Uterus (tissue), 2 donors: ENCODE measurements around the gene ADAMTS12.

Experiments
- POLR2A ChIP-seq, 2 donors: fragments of 450-650 bp; IDR thresholded peaks; one replicate each; pipeline ENCODE4 v1.6.1; 2016; ENCODE audit warnings: antibody characterized with exemption in 2 of 2, mild to moderate bottlenecking in 1 of 2, moderate library complexity in 1 of 2
- TF ChIP-seq, protein P1 (sequence below), 4 experiments: fragments of 200-600 bp in 2 of 4; fragments of 450-650 bp in 2 of 4; sonication (generic) in 2 of 4; IDR thresholded peaks; one replicate each; pipeline ENCODE4 v1.5.1; 2016 to 2019; ENCODE audit warnings: antibody characterized with exemption in 4 of 4, mild to moderate bottlenecking in 2 of 4, moderate library complexity in 1 of 4

GRCh38 chr5:33576726-33577590, 314.8 kb downstream of the ADAMTS12 start:
- TF ChIP-seq, protein P1, sequence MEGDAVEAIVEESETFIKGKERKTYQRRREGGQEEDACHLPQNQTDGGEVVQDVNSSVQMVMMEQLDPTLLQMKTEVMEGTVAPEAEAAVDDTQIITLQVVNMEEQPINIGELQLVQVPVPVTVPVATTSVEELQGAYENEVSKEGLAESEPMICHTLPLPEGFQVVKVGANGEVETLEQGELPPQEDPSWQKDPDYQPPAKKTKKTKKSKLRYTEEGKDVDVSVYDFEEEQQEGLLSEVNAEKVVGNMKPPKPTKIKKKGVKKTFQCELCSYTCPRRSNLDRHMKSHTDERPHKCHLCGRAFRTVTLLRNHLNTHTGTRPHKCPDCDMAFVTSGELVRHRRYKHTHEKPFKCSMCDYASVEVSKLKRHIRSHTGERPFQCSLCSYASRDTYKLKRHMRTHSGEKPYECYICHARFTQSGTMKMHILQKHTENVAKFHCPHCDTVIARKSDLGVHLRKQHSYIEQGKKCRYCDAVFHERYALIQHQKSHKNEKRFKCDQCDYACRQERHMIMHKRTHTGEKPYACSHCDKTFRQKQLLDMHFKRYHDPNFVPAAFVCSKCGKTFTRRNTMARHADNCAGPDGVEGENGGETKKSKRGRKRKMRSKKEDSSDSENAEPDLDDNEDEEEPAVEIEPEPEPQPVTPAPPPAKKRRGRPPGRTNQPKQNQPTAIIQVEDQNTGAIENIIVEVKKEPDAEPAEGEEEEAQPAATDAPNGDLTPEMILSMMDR (IDR thresholded peaks at IDR 0.05) = no peak
- TF ChIP-seq POLR2A (IDR thresholded peaks at IDR 0.05) = no peak
